HG03095 (cell line): ENCODE measurements around the gene TPRN.

Experiments
- ATAC-seq: cut with Tn5 transposase; IDR thresholded peaks from one replicate; pipeline ENCODE4 v1.9.1; 2021; ENCODE audit warnings: moderate library complexity; ENCODE audit not compliant: unreplicated experiment

TPRN gene

GRCh38 chr9:137213160-137214060, 12.9 kb upstream of the TPRN start:
- no peak for ATAC-seq

GRCh38 chr9:137212520-137212919, 12.0 kb upstream of the TPRN start:
- no peak for ATAC-seq

- no peak for ATAC-seq
Observed at GRCh38 chr9:137211532-137211931, 11.0 kb upstream of the TPRN start.

- no peak for ATAC-seq
Observed at GRCh38 chr9:137206602-137207001, 6.1 kb upstream of the TPRN start.

- ATAC-seq: no peak
Observed at GRCh38 chr9:137205126-137206069, 4.9 kb upstream of the TPRN start, which contains the start of the genes NDOR1 and TMEM203. Gene NDOR1 (plus strand): TSS chr9:137205700. CDS start chr9:137205778, 78 bp downstream. Gene TMEM203 (minus strand): TSS chr9:137205648. CDS start chr9:137205414, 234 bp downstream.

- no peak for ATAC-seq
Observed at GRCh38 chr9:137204731-137205125, 4.2 kb upstream of the TPRN start.

- no peak for ATAC-seq
Observed at GRCh38 chr9:137202966-137203365, 2.4 kb upstream of the TPRN start.

GRCh38 chr9:137201205-137201868, 796 bp upstream of the TPRN start:
- ATAC-seq: no peak

- no peak for ATAC-seq
Observed at GRCh38 chr9:137199411-137200121, 975 bp downstream of the TPRN start.

- no peak for ATAC-seq
Observed at GRCh38 chr9:137198902-137199283, 1.6 kb downstream of the TPRN start.

GRCh38 chr9:137198051-137198901, 2.3 kb downstream of the TPRN start:
- no peak for ATAC-seq

GRCh38 chr9:137195525-137196220, 4.9 kb downstream of the TPRN start:
- no peak for ATAC-seq

- ATAC-seq: no peak
Observed at GRCh38 chr9:137194909-137195308, 5.6 kb downstream of the TPRN start.

GRCh38 chr9:137194388-137194787, 6.2 kb downstream of the TPRN start:
- no peak for ATAC-seq

GRCh38 chr9:137193771-137194170, 6.8 kb downstream of the TPRN start:
- ATAC-seq: no peak

- no peak for ATAC-seq
Observed at GRCh38 chr9:137192859-137193258, 7.7 kb downstream of the TPRN start.

GRCh38 chr9:137192448-137192780, 8.1 kb downstream of the TPRN start:
- no peak for ATAC-seq

- no peak for ATAC-seq
Observed at GRCh38 chr9:137191691-137192447, 8.7 kb downstream of the TPRN start.
